H7 (cell line): ENCODE data around the gene MLLT6. TPM values are rescaled to one million over a fixed set of nuclear protein-coding genes. Genes with fewer than 3 reads are reported as not detected.
A peak's percentile ranks its signal among the peaks of the same experiment; 100 is the strongest.

Experiments
- DNase-seq: peaks from one replicate; pipeline ENCODE4 v3.0.0; 2012
- H3K27me3 ChIP-seq: 2 replicates; pipeline ENCODE4 v1.6.0; 2011; ENCODE audit warnings: mild to moderate bottlenecking, low read length; ENCODE audit not compliant: control insufficient read depth, insufficient read depth
- H3K36me3 ChIP-seq: replicated peaks from 2 replicates; pipeline ENCODE4 v1.5.1; 2011; ENCODE audit warnings: low read length; ENCODE audit not compliant: control insufficient read depth, insufficient read depth
- H3K4me3 ChIP-seq: 2 replicates; pipeline ENCODE4 v1.5.1; 2011; ENCODE audit warnings: low read depth, mild to moderate bottlenecking, control low read depth, low read length, moderate library complexity; ENCODE audit not compliant: insufficient read depth
- total RNA-seq: library from RNA; depleted of rRNA; stranded (reverse); fragments of >200 nt; shearing (Covaris generic); gene quantifications from 2 replicates; pipeline ENCODE4 v1.2.3, GENCODE V29; 2014; rRNA removed

The MLLT6 gene
- 17.8 and 22.1 TPM in 2 replicates for total RNA-seq

DNA sequence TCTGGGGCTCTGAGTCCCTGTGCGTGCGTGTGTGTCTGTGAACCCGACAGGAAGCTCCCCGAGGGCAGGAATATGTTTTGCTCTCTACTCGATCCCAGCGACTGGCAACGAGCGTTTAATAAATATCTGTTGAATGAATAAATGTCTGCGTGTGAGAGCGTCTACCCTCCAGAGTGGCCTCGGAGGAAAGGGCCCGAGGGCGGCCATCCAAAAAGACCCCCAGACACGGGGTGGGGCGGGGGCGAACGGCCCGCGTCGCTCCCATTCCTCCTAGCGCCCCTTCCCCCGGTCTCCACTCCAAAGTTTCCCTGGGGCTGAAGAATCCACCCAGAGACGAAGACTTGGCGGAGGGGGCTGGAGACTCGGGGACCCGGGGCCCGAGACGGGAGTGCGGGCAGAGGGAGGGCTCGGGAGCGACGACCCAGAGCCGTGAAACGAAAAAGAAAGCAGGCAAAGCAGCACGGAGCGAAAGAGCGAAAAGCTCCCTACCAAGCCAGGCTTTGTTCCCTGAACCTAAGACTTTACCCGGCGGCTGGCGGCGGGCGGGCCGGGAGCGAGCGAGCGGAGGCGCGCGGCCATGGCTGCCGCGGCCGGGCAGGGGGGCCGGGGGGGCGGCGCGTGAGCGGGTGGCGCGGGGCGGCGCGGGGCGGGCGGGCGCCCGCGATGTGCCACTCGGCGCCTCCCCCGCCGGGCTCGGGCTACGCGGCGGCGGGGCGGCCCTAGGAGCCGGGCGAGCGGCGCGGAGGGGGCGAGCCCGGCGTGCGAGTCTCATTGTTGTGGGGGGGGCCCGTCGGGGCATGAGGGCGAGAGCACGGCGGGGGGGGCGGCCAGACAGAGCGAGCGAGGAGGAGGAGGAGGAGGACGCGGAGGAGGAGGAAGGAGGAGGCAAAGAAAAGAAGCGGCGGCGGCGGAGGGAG is at the start of gene MLLT6:
TSS of gene MLLT6 (plus strand) at position 668 of the 917 bp plus-strand sequence. CDS start 360 bp downstream, outside the sequence.
- H3K4me3 ChIP-seq: peak within 1 kb of the TSS; percentile 42
- H3K36me3 ChIP-seq: no peaks in the 10 kb centered on the region
- peaks cover 67% of the 10 kb centered on the region for H3K27me3 ChIP-seq
- peak; percentile 94 for DNase-seq

- DNase-seq: peak; percentile 67
- Histone ChIP-seq H3K36me3 (no peaks in the 10 kb centered on the region), H3K27me3 (no peaks in the 10 kb centered on the region; the same call in 1 of the 2 replicates), H3K4me3 (no peak overlapping the region)
Observed at GRCh38 chr17:38656959-38657823, 47.9 kb upstream of the MLLT6 start.

- no peak for DNase-seq
- H3K4me3 ChIP-seq: no peak overlapping the region
- H3K27me3 ChIP-seq: no peaks in the 10 kb centered on the region; the same call in 1 of the 2 replicates
- no peaks in the 10 kb centered on the region for H3K36me3 ChIP-seq
Observed at GRCh38 chr17:38657824-38658740, 47.0 kb upstream of the MLLT6 start.

DNA sequence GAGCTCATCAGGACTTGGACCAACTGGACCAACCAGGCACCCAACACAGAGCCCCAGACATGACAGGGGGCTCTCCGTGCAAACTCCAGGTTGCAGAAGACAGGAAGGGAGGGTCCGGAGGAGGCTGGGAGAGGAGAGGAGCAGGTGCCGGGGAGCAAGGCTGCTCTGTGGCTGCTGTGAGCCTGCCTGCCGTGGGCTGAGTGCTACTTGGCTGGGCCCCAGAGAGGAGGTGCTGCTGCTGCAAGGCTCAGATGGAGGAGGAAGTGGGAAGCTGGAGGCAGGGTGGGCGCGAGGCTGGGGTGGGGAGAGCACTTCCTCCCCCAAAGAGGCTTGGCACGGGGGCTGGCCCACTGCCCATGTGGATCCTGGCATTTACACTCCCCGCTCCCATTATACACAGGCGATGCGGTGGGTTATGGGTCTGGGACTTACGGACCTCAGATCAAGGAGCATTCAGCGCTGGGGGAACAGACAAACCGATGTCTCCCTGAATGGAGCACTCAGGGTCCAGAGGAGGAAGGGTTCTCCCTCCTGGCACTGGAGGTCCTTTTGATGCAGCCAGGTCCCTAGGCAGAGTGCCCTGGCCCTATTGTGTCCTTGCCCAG is 46.2 kb upstream of the MLLT6 start:
- DNase-seq: peak; percentile 35
- H3K4me3 ChIP-seq: no peak overlapping the region
- no peaks in the 10 kb centered on the region for H3K36me3 ChIP-seq
- no peaks in the 10 kb centered on the region; the same call in 1 of the 2 replicates for H3K27me3 ChIP-seq

DNA sequence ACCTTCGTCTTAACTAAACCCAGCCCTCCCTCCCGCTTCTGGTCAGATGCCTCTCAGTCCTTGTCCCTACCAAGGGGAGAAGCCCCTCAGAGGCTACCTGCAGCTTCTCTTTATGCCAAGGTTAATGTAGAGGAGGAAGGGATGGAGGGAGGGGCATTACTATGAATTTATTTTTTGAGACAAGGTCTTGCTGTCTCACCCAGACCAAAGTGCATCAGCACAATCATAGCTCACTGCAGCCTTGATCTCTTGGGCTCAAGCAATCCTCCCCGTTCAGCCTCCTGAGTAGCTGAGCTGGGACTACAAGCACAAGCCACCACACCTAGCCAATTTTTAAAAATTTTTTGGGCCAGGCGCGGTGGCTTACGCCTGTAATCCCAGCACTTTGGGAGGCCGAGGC is 45.7 kb upstream of the MLLT6 start:
- DNase-seq: no peak
- no peaks in the 10 kb centered on the region; the same call in 1 of the 2 replicates for H3K27me3 ChIP-seq
- no peaks in the 10 kb centered on the region for H3K36me3 ChIP-seq
- H3K4me3 ChIP-seq: no peak overlapping the region

GRCh38 chr17:38660097-38661025 is 44.7 kb upstream of the MLLT6 start:
- Histone ChIP-seq H3K36me3 (no peaks in the 10 kb centered on the region), H3K27me3 (no peaks in the 10 kb centered on the region; the same call in 1 of the 2 replicates), H3K4me3 (no peak overlapping the region)
- peak; percentile 36 for DNase-seq

GRCh38 chr17:38663125-38663751 is 41.8 kb upstream of the MLLT6 start:
- DNase-seq: peak; percentile 92
- Histone ChIP-seq H3K4me3 (no peak overlapping the region), H3K27me3 (peaks cover 6% of the 10 kb centered on the region), H3K36me3 (no peaks in the 10 kb centered on the region)

DNA sequence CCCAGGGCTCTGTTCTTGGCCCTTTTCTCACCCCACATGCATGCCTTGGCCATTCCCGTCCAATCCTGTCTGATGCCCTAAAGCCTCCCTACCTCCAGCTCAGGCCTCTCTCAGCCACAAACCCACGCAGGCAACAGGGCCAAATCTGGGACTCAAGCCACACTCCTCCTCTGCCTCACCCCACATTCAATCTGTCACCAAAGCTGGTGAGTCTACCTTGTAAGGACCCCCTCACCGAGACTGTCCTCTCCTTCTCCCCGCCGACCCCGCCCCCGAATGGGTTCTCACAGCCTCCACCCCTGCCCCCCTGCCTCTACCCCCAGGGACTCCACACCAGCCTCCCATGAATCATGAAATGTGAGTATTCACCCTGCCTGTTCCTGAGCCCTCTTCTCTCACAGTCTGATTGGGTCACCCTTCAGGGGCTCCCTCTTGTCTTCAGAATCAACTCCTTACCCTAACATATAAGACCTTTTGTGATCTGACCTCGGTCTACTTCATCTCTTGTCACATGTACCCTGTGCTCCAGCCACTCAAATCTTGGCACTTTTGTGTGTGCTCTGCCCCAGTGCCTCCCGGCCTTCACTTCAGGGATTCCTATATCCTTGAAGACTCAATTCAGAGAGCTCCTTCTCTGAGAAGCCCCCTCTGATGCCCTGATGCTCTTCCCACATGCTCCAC is 41.0 kb upstream of the MLLT6 start:
- H3K27me3 ChIP-seq: peaks cover 14% of the 10 kb centered on the region
- no peak overlapping the region for H3K4me3 ChIP-seq
- no peaks in the 10 kb centered on the region for H3K36me3 ChIP-seq
- no peak for DNase-seq

DNA sequence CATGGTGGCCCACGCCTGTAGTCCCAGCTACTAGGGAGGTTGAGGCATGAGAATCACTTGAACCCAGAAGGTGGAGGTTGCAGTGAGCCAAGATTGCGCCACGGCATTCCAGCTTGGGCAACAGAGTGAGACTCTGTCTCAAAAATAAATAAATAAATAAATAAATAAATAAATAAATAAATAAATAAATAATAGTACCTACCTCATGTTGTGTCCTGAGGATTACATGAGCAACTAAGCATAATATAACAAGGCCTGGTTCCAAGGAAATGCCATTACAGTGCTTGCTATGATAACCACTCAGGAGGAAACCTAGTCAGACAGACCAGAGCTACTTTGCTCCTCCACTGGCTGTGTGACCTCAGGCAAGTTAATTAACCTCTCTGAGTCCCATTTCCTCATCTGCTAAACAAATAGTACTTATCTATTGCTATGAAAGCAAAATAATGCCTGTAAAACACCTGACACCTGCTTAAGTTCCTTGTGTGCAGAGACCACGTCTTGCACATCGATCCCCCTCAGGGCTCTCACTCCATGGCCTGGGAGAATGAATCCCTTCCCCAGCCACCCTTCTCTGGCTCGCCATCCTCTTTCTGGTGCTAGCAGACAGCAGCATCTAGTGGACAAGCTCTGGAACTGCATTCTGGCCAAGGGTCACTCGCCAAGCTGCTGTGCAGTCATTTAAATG is 37.8 kb upstream of the MLLT6 start:
- no peak overlapping the region for H3K4me3 ChIP-seq
- peak; percentile 88 for DNase-seq
- peaks cover 43% of the 10 kb centered on the region for H3K27me3 ChIP-seq
- no peaks in the 10 kb centered on the region for H3K36me3 ChIP-seq

- Histone ChIP-seq H3K27me3 (peaks cover 46% of the 10 kb centered on the region), H3K4me3 (no peak overlapping the region), H3K36me3 (no peaks in the 10 kb centered on the region)
- no peak for DNase-seq
Observed at GRCh38 chr17:38667787-38668122, 37.3 kb upstream of the MLLT6 start.

GRCh38 chr17:38669520-38669919 is 35.6 kb upstream of the MLLT6 start:
- Histone ChIP-seq H3K36me3 (no peaks in the 10 kb centered on the region), H3K4me3 (no peak overlapping the region), H3K27me3 (peaks cover 64% of the 10 kb centered on the region)
- no peak for DNase-seq
